Aorta (tissue), 4 donors: ENCODE measurements around the gene EIF1AX. TPM values are rescaled to one million over a fixed set of nuclear protein-coding genes. Genes with fewer than 3 reads are reported as not detected.

Experiments used
- polyA plus RNA-seq, 2 donors: library from polyadenylated mRNA; stranded (reverse); fragments of 200-250 nt; gene quantifications; one replicate each; pipeline ENCODE4 v1.2.3, GENCODE V29; 2013
- total RNA-seq, 2 donors: library from RNA; stranded (reverse); fragmentation: NEBNext Ultra II Directional; extraction: Animal tissue kit (Norgen Biotek cat#: 25700); gene quantifications; one replicate each; pipeline ENCODE4 v1.2.1, GENCODE V29; 2021
- donor health status: healthy with polysubstance abuse.
- donor health status: Bipolar disorder and iron deficiency.
- donor health status: DM: no; HTN: no; CAD: no.
- donor health status: DM: yes; HTN: yes; CAD: no.

EIF1AX gene
- total and polyA plus RNA-seq, 4 donors = 38.9 to 71.1 (median 55.5) TPM

Other genes starting within 250 kb of the EIF1AX start
- gene BCLAF3, start 150.8 kb downstream of the EIF1AX start, total RNA-seq = 10 to 100 TPM; 16.8 to 22.0 TPM
- 1 to 10 TPM; 4.3 to 5.4 TPM for gene BCLAF3, start 150.8 kb downstream of the EIF1AX start, polyA plus RNA-seq
- gene MAP7D2, start 24.9 kb downstream of the EIF1AX start, total RNA-seq = under 1 TPM; 0.23 to 0.36 TPM
- under 1 TPM; 0.31 to 0.38 TPM for gene MAP7D2, start 24.9 kb downstream of the EIF1AX start, polyA plus RNA-seq
- gene RPS6KA3, start 125.1 kb upstream of the EIF1AX start, total RNA-seq = 10 to 100 TPM; 43.9 to 52.7 TPM
- 10 to 100 TPM in 1 of 2 donors, 1 to 10 TPM in 1; 7.9 to 11.5 TPM for gene RPS6KA3, start 125.1 kb upstream of the EIF1AX start, polyA plus RNA-seq